Fibroblast of the conjunctiva (primary cell): Measurements from ENCODE around the gene CNTN4.

Source experiments
- DNase-seq: peaks from one replicate; pipeline ENCODE4 v3.0.0-alpha.2; 2010; ENCODE audit warnings: low read depth

CNTN4 gene

DNA sequence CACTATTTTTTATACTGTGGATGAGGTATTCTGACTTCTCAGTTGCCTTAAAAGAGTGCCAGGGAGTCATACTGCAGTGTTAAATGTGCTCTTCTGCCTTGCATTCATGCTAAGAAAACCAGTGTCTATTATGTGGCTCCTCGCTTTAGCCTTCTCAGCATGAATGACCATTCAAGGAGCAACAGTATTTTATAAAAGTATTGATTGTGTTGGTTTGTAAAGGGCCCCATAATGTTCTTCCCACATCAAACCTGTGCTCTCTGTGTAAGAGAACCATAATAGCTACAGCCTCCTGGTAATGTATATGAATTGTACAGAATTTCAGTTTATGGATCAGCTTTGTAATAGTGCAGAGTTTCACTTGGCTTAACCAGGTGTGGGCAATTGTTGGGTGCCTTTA lies 316.4 kb downstream of the CNTN4 start:
- no peak for DNase-seq

DNA sequence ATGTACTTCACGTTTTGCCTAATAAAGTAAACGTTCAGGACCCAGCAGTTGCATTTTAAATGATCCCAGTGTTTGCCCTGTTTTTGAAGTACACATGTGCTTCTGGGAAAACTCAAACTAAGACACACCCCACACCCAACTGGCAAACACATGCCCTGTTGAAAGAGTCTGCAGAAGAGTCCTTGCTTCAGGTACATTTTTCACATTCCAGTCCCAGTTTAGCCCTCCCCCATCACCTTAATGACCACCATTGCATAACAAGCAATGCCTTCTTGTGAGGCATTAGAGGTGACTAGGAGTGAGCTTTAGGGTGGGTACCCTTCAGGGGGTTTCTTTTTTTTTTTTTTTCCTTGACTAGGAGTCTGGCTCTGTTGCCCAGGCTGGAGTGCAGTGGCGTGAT lies 322.3 kb downstream of the CNTN4 start:
- DNase-seq: no peak

DNA sequence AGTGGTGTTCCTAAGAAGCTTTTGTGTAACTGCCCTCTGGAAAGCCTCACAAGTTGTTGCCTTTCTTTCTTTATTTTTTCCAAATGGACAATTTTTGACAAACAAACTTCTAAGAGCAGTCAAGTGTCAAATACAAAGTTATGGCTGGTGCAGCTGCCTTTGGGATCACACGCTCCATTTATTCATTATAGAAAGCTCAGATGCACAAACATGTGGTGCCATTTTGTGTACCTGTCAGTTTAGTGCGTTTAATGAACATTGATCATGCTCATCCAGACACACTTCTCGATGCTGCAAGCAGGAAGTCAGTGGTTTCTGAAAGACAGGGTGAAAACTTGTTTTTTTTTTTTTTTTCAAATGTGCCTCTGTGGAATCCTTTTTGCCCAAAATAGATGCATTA lies 324.5 kb downstream of the CNTN4 start:
- DNase-seq: no peak

DNA sequence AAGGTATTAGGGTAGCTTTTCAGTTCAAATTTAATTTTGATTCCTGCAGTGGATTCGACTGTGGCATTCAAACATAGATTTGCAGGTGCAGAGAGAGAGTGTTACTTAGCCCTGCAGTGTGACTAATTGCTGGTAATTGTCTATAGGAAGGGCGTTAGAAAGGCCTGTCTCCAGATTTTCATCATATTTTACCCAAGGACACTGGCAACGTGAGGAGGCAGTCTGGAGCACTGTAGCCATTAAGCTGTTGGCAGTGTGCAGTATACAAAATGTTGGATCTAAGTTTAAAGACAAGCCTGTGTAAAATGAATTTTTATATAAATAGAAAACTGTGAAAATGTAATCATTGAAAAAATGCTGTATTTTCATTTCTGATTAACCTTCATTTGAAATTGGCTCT lies 342.9 kb downstream of the CNTN4 start:
- no peak for DNase-seq

DNA sequence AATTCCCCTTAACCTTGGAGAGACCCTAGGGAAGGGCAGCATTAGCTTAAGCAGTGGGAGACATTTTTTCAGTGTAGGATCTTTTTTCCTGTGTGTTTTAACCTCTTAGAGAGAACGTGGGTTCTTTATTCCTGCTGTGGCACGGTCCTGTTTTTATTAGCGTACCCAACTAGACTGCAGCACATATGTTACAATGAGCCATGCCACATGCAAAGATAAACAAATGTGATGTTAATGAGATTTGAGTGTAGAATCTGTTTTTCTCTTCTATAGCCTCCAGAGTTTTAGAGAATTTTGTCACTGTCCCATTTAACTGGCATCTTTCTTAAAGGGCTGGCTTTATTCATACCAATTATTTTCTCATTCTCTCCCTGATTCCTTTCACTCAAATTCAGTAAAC lies 347.5 kb downstream of the CNTN4 start:
- no peak for DNase-seq

DNA sequence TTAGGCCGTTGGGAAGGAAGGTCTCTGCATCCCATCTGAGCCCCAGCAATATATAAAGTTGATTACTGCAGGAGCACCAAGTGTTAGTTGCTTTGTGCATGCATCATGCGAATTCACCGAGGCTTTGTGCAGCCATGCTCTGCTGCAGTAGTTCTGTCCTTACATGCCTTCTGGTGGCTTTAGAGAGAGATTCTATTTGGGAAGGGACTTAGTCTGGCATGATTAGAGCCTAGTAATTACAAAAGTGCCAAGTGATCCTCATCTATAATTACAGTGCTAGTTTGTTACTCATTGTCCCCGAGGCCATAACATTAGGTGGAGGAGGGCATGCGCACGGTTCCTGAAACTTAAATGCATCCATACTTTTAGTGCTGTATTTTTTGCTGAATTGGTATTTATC lies 353.6 kb downstream of the CNTN4 start:
- no peak for DNase-seq

DNA sequence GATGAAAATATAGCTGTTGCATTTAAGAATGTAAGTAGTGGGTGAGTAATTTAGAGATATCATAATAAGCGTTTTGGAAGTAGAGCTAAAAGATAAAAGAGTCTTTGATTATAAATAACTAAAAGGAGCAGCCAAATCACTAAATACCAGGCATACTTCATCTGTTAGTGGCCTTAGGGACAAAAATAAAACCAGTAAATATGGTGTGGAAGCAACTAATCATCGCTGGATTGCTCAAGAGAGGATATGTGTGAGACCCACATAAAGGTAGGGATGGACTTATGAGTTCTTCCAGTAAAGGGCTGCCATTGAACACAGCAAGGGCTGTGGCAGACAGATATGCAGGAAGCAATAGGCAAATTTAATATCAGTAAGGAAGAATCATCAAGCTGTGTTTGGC lies 356.2 kb downstream of the CNTN4 start:
- no peak for DNase-seq

DNA sequence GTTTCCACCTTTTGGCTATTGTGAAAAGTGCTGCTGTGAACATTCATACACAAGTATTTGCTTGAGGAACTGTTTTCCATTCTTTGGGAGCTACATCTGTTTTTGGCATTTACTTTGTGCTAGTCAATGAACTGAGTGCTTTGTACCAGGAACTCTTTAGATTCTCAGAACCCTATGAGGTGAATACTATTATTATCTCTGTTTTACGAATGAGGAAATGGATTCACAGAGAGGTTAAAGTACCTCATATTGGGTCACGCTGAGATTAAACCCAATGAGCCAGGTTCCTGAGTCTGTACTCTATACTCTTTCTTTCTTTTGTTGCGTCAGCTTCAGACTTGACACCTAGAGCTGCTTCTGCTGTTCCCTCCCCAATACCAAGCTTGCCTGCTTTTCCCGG lies 358.1 kb downstream of the CNTN4 start:
- DNase-seq: no peak

DNA sequence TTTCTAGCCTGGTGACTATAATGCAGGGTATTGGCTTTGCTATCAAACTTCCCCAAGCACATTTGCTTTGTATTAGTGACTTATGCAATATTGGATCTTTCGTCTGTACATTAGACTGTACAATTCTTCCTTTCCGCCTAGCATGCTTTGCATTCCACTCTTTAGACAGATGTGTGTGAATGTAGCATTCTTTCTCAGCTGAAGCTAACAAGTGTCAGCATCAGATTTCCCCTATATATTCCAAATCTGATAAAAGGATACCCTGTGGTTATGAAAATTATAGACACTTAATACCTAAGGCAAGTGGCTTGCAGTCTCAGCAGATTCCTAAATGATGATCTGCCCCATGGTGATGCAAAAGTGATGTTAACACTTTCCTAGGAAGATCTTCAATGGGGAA lies 360.1 kb downstream of the CNTN4 start:
- DNase-seq: no peak

DNA sequence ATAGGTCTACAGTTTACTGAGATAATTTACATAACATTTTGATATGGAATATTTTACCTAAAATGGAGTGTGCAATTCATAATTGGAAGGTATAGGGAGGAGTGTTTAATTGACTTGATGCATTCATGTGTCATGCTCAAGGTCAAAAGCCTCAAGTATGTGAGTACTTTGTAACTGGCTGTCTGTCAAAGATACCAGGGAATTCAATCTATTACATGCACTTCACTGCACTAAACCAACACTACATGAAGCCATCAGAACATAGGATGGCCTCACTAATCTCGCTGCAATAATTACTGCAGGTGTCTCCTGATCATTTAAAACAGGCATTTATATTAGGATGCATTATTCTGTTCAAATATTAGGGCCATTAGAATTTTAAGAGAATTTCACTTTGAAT lies 367.2 kb downstream of the CNTN4 start:
- no peak for DNase-seq

DNA sequence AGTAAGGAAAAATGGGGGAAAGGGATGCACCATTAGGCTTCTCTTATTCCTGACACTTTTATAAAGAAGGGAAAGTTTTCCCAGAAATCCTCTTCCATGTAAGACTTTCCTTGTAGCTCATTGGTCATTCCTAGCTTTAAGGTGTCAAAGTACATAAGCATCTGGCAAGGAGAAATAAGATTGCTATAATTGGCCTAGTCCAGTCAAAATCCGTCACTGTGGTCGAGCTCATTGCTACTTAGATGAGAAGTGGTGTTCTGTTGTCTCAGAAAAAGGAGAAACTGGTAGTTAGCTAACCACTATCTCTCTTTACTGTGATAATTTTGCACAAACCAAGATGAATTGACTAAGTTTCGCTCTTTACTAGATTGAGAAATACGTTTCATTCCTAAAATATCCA lies 370.1 kb downstream of the CNTN4 start:
- no peak for DNase-seq

DNA sequence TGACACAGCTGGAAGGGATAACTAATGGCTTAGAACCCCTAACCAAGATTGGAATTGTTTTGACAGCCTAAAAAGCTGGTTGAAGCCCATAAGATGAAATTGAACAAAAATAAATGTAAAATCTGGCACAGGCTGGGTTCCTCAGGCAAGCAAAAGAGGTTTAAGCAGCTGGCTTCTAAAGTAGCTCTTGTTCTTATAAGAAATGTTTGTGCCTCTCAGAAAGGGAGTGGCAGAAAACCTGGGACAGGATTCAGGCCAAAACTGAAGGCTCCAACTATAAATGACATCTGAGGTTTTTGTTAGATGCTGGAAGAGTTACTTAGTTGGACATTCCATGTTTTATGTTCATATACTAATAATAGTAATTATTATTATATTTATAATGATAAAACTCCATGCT lies 378.3 kb downstream of the CNTN4 start:
- no peak for DNase-seq

DNA sequence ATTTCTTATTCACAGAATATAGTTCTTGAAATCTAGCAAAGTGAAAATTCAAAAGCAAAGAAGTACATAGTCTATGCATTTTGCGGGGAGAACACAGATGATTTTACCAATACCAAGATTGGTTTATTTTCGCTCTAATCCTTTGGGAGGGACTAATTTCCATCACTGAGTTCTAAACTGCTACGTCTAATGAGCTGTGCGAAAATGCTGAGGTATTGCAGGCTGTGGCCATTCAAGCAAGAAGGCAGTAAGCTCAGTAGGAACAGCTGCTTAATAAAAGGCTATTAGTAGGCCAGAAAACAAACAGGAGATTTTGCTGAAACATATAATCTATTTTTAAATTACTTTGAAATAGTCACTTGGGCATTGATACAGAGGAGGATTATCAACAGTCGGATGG lies 379.0 kb downstream of the CNTN4 start:
- DNase-seq: no peak

DNA sequence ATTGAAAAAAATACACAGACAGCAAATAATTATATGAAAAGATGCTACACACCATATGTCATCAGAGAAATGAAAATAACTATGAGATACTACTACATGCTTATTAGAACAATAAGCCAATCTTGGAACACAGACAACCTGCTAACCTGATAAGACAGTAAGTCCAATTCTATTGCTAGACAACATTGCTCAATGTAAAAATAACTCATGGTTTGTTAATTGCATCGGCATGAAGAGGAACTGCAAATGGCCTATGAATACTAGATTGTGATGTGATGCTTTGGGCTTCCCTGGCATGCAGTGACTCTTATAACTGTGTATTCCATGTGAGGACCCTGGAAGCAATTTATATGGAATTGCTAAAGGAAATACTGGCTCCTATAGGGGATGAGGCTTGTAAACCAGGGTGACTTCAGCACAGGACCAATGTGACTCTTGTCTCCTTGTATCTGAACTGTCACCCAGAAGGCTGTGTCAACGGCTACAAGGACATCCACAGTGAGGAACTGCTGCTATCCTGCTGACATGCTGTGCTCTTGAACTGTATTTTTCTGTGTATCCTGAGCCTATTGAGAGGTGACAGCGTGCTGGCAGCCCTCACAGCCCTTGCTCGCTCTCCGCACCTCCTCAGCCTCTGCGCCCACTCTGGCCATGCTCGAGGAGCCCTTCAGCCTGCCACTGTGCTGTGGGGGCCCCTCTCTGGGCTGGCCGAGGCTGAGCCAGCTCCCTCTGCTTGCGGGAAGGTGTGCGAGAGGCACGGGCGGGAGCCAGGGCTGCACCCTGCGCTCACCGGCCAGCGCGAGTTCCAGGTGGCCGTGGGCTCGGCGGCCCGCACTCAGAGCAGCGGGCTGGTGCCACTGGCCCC lies 385.7 kb downstream of the CNTN4 start:
- no peak for DNase-seq

DNA sequence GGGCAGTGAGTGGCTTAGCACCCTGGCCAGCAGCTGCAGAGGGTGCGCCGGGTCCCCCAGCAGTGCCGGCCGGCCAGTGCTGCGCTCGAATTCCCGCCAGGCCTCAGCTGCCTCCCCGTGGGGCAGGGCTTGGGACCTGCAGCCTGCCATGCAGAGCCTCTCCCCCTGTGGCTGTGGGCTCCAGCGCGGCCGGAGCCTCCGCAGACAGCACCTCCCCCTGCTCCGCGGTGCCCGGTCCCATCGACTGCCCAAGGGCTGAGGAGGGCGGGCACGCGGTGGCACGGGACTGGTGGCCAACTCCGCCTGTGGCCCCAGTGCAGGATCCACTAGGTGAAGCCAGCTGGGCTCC lies 386.3 kb downstream of the CNTN4 start:
- no peak for DNase-seq

DNA sequence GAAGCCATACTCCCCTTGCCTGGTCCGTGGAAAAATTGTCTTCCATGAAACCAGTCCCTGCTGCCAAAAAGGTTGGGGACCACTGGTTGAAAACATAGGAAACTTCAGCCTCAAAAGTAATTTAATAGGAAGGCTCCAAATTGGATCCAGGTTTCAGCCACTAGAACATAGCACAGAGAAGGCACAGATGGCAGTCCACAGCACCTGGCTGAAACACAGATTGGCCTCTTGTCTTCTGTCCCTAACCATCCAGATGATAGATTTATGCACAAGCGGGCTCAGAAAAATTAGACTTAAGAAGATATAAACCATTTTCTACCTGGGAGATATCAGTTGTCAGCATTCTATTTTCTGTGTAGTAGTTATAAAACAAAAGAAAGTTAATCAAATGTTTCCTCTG lies 397.1 kb downstream of the CNTN4 start:
- no peak for DNase-seq

DNA sequence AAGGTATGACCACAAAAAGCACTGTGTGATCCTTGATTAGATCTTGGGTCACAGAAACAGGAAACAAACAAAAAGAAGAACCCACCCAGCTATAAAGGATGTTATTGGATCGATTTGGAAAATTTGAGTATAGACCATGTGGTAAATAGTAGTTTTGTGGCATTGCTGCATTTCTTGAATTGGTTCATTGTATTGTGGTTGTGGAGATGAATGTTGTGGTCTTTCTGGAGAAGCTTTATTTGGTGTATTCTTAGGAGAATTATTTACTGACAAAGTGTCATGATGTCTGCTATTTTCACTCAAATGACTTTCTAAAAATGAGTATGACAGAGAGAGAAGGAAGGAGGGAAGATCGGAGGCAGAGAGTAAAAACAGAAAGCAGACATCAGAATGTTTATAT lies 406.2 kb downstream of the CNTN4 start:
- no peak for DNase-seq

DNA sequence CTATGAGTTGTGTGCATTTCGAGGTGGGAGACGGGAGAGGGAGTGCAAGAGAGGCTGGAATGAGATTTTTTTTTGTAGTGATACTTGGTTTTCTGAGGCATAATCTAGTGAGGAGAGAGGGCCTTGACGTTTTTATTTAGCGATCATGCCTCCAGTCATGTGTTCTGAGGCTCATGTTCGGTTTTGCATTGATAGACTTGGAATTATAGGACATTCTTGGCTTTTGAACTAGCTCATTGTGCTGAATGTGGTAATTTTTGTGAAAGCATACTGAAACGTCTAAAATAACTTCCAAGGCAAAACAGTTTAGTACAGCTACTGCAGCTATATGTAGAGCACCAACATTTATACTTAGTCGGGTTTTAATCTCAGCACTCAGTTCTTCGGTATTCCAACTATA lies 408.1 kb downstream of the CNTN4 start:
- no peak for DNase-seq

DNA sequence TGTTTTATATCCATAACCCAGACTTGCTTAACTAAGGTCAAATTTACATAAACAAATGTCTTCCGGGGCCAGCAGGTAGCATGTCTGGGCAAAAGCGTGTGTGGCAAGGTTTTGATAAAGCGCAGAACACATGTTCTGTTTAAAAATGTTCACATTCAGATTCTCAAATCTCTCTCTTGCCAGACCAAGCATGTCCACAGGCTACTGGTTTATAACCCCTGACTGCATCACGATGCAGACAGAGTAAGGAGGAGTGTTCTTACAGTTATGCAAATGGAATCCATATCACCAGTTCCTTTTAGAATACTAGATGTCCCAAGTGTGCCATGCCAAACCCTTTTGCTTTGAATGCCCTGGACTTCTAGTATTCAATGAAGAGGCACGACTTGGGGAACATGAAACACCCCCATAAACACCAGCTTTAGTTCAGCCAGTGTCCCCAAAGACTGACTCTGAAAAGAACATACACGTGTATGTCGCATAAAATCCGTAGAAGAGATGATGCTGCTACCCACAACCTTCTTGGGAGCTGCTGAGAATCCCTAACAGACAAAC lies 412.0 kb downstream of the CNTN4 start:
- no peak for DNase-seq

DNA sequence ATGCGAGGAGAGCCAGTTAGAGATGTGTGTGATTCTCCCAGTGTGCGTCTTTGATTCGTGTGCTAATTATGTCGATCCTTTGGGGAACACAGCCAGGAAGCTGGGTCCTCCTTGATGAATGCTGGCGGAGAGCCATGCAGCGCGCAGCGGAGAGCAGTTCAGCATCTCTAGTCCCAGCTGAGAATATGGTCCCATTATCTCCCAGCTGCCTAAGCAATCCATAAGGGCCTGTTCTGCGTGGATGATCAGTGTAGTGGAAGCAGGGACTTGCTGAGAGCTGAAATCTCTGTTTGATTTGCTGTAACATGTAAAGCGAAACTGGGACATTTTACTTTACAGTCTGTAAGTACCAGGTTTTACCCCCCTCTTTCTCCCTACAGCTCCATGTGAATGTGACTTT lies 412.7 kb downstream of the CNTN4 start:
- DNase-seq: no peak

DNA sequence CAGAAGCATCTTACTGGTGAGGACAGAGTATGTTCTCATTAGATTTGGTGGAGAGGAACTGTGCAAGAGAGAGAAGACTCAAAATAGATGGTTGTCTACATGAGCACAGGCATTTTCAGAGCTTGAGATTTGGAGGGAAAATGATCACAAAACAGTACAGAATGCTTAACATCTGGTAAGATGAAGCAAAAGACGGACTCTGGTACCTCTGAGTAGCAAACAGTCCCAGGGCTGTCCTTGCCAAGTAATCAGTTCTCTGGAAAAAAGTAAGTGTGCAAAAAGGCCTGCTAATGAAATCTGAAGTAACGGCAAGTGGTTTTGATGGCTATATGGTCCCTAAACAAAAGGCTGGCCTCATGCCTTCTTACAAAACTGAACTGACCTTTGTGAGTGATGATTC lies 414.2 kb downstream of the CNTN4 start:
- no peak for DNase-seq

DNA sequence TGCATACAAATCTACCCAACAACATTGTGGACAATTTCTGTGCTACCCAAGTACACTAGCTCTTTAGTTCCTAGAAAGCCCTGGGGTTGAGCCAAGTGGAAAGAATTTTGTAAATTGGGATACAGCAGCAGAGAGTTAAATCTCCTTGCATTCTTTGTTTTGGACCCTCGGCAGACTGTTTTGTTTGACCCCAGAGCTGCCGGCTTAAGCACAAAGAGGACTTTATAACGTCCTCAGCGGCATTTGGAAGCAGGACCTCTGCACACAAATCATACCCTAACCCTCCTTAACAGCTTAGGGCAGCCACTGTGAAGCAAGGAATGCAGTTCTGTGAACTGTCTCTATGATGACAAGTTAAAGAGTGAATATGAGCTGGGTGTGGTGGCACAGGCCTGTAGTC lies 415.3 kb downstream of the CNTN4 start:
- no peak for DNase-seq

DNA sequence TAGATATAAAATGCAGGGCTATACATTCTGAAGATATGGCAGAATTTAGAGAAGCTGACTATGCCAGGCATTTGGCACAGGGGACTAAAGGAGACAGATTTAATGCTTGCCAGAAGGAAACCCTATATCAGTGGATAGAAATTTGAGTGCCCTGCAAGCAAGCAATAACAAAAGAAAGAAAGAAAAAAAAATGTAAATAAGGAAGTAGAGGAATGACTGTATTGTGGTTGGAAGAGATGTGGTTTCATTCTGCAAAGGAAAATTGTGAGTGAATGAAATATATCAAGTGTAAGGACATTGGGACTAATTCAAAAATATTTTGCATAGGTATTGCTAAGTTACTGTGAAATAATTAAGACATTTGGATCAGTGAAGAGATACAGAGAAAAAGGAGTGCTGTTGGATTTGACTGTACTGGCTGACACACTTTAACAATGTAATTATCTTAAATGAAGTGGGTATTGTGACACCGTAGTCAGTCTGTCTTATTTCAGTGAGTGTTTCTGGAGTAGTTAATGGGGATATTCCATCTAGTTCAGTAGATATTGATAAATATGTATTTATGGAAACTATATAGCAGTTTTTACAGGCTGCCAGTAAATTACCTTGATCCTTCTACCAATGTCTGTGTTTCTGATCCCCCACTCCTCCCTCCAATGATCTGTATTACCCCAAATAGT lies 418.2 kb downstream of the CNTN4 start:
- no peak for DNase-seq
